ENCODE measurements around the gene TBCC. TPM values are rescaled to one million over a fixed set of nuclear protein-coding genes. Genes with fewer than 3 reads are reported as not detected.

TBCC gene
- total and polyA plus RNA-seq, 2 of the 8 experiments (the other 6 are each of a cell fraction or from before 2014, with no cell fraction given), result 22.7 to 25.5 TPM

GRCh38 chr6:42788671-42789070, 42.8 kb upstream of the TBCC start:
- Histone ChIP-seq H4K20me1 (replicated peaks in 1 of 2; ENCODE audit: control insufficient read depth in 1 of 2, insufficient read depth in 2 of 2, low read length in 2 of 2) (peaks cover 0 to 7% of the 10 kb centered on the region in 2 experiments), H3K9me3 (ENCODE audit: insufficient read depth in 2 of 2, low read depth in 1 of 2, low read length in 1 of 2) (no peaks in the 10 kb centered on the region), H2BK12ac (ENCODE audit: low read depth, low read length) (no peak overlapping the region), H2AK5ac (ENCODE audit: low read depth, low read length) (no peak overlapping the region), H3K79me2 (ENCODE audit: control insufficient read depth in 1 of 2, insufficient read depth in 2 of 2, low read length in 2 of 2) (peaks cover 13 to 61% of the 10 kb centered on the region in 2 experiments), H2AFZ (ENCODE audit: low read length) (no peak overlapping the region), H3K56ac (replicated peaks; ENCODE audit: insufficient read length, low read depth, low read length) (no peak overlapping the region), H3K4me2 (ENCODE audit: insufficient read depth in 1 of 2, low read depth in 2 of 2, low read length in 2 of 2) (no peak overlapping the region), H4K8ac (ENCODE audit: extremely low read depth, insufficient read depth, low read length) (no peak overlapping the region), H3K18ac (ENCODE audit: extremely low read depth, low read length) (no peak overlapping the region), H3K4me3 (ENCODE audit: extremely low read depth in 1 of 4, insufficient read depth in 2 of 4, low read depth in 3 of 4, low read length in 4 of 4) (no peak overlapping the region), H2BK5ac (ENCODE audit: low read depth, low read length) (no peak overlapping the region), H3K4me1 (replicated peaks in 1 of 4; ENCODE audit: control insufficient read depth in 3 of 4, insufficient read depth in 4 of 4, low read length in 3 of 4) (peaks cover 0 to 18% (median 11%) of the 10 kb centered on the region in 4 experiments; a peak in 4 of 7 replicates), H2BK15ac (ENCODE audit: low read length) (no peak overlapping the region), H4K5ac (ENCODE audit: insufficient read length, low read depth, low read length) (no peak overlapping the region), H3K4ac (replicated peaks; ENCODE audit: insufficient read length, low read depth, low read length) (no peak overlapping the region), H3K27ac (ENCODE audit: low read depth, low read length) (0 out of 2 replicates have a peak overlapping the region, but pooled peaks have one; percentile 7), H3K14ac (ENCODE audit: insufficient read length) (no peak overlapping the region), H3K23me2 (ENCODE audit: low read depth, low read length) (no peaks in the 10 kb centered on the region), H3K79me1 (ENCODE audit: low read depth, low read length) (no peaks in the 10 kb centered on the region), H4K91ac (replicated peaks; ENCODE audit: insufficient read length, low read length) (no peak overlapping the region), H3K9ac (replicated peaks in 1 of 4; ENCODE audit: extremely low read depth in 1 of 4, low read depth in 3 of 4, low read length in 3 of 4) (no peak overlapping the region), H3K23ac (ENCODE audit: insufficient read length) (no peak overlapping the region), H3K27me3 (replicated peaks in 1 of 4; ENCODE audit: control insufficient read depth in 3 of 4, extremely low read depth in 1 of 4, insufficient read depth in 3 of 4, low read length in 3 of 4) (no peaks in the 10 kb centered on the region), H2BK120ac (replicated peaks; ENCODE audit: low read depth, low read length) (no peak overlapping the region), H3K36me3 (ENCODE audit: control insufficient read depth in 2 of 4, insufficient read depth in 4 of 4, low read length in 3 of 4) (peaks cover 0 to 3% (median 0%) of the 10 kb centered on the region in 4 experiments; a peak in 1 of 8 replicates), H2BK20ac (ENCODE audit: low read length) (no peak overlapping the region)
- TF ChIP-seq JUND (IDR thresholded peaks at IDR 0.05; ENCODE audit: low read length), result no peak
- TF ChIP-seq TEAD4 (IDR thresholded peaks at IDR 0.05; ENCODE audit: low read depth, low read length), result no peak
- TF ChIP-seq RNF2 (IDR thresholded peaks at IDR 0.05; ENCODE audit: borderline replicate concordance, low read depth, low read length, missing control alignments, poor library complexity, severe bottlenecking), result no peak
- TF ChIP-seq GABPA (IDR thresholded peaks at IDR 0.05; ENCODE audit: borderline replicate concordance, insufficient read depth, low read length), result no peak
- TF ChIP-seq EP300 (IDR thresholded peaks at IDR 0.05; ENCODE audit: borderline replicate concordance in 1 of 2, low read depth in 2 of 2, low read length in 2 of 2), result no peak
- DNase-seq (ENCODE audit: low read depth in 1 of 2, low spot score in 2 of 2) (no peak), FAIRE-seq (no peak)
- ChIA-PET POLR2A (ENCODE audit: partially characterized antibody) (interaction anchor here (1.1 to 13.8 kb wide), 6 partner anchors 8 to 54 kb away, joined by 3 to 277 read pairs (median 11); partner anchors contain the start of genes BICRAL and TBCC), CTCF (ENCODE audit: partially characterized antibody) (interaction anchor here (0.7 kb wide), 1 partner anchor 61 kb away, joined by 3 read pairs; no protein-coding TSS in a partner anchor)
- 75% methylated on average over 4 of the region's 4 CpGs; no CpG with 5 or more reads in 1 of the 2 experiments for WGBS, 2 experiments (ENCODE audit: extremely low coverage in 1 of 2, insufficient coverage in 1 of 2, insufficient read length in 1 of 2, insufficient replicate concordance in 2 of 2, low coverage in 1 of 2, low lambda C conversion rate in 2 of 2, missing lambda C conversion rate in 1 of 2)
